GM12864 (cell line): ENCODE measurements around the gene KAZALD1.
A peak's percentile ranks its signal among the peaks of the same experiment; 100 is the strongest.

Source experiments
- DNase-seq: peaks from one replicate; pipeline ENCODE4 v3.0.0-alpha.2; 2011; ENCODE audit warnings: low read depth
- H3K4me3 ChIP-seq: 2 replicates; pipeline ENCODE4 v1.5.1; 2011; ENCODE audit warnings: mild to moderate bottlenecking, low read depth, low read length, control low read depth
- TF ChIP-seq, protein P1 (sequence below): IDR thresholded peaks from 2 replicates; pipeline ENCODE4 v1.5.1; 2011; ENCODE audit warnings: low read depth, mild to moderate bottlenecking, moderate library complexity, low read length, control low read depth, inconsistent platforms; ENCODE audit errors: missing control alignments

The KAZALD1 gene

GRCh38 chr10:101016814-101017213, 45.0 kb upstream of the KAZALD1 start:
- H3K4me3 ChIP-seq: no peak overlapping the region
- TF ChIP-seq, protein P1, sequence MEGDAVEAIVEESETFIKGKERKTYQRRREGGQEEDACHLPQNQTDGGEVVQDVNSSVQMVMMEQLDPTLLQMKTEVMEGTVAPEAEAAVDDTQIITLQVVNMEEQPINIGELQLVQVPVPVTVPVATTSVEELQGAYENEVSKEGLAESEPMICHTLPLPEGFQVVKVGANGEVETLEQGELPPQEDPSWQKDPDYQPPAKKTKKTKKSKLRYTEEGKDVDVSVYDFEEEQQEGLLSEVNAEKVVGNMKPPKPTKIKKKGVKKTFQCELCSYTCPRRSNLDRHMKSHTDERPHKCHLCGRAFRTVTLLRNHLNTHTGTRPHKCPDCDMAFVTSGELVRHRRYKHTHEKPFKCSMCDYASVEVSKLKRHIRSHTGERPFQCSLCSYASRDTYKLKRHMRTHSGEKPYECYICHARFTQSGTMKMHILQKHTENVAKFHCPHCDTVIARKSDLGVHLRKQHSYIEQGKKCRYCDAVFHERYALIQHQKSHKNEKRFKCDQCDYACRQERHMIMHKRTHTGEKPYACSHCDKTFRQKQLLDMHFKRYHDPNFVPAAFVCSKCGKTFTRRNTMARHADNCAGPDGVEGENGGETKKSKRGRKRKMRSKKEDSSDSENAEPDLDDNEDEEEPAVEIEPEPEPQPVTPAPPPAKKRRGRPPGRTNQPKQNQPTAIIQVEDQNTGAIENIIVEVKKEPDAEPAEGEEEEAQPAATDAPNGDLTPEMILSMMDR: no peak
- DNase-seq: no peak

GRCh38 chr10:101018118-101018599, 43.6 kb upstream of the KAZALD1 start:
- TF ChIP-seq, protein P1: no peak
- no peak overlapping the region for H3K4me3 ChIP-seq
- DNase-seq: no peak

- no peak overlapping the region for H3K4me3 ChIP-seq
- TF ChIP-seq, protein P1: peak; percentile 70
- DNase-seq: no peak
These were observed 43.0 kb upstream of the KAZALD1 start for GRCh38 chr10:101018600-101019439.

DNA sequence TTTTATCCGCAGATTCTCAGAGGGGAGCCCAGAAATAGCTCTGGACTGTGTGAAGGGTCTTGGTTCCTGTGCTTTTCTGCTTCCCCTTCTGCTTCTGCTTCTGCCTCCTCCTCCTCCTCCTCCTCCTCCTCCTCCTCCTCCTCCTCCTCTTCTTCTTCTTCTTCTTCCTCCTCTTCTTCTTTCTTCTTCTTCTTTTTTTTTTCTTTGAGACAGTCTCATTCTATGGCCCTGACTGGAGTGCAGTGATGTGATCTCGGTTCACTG, 42.4 kb upstream of the KAZALD1 start:
- DNase-seq: no peak
- H3K4me3 ChIP-seq: no peak overlapping the region
- TF ChIP-seq, protein P1: no peak

DNA sequence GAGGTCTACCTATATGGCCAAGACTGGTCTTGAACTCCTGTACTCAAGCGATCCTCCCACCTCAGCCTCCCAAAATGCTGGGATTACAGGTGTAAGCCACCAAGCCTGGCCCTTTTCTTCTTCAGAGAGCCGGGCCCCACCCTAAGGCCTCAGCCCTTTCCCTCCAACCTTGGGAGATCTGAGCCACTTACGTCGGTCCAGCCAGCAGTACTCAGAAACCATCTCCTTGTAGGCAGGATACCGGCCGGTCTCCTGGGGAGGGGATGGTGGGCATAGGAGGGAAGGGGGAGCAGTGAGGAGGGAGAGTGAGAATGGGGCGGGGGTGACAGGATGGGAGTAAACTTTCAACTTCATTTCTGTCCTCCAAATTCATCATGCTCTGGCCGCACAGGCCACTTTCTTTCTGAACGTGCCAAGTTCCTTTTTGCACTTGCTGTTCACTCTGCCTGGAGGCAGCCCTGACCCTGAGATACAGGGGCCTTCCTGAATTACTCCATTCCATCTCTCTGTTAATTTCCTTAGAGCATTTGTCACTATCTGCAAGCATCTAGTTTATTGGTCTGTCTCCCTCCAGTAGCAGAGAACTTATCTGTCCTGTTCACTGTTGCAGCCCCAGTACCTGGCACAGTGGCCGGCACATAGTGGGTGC, 41.2 kb upstream of the KAZALD1 start:
- no peak for DNase-seq
- TF ChIP-seq, protein P1: no peak
- no peak overlapping the region for H3K4me3 ChIP-seq

- no peak for DNase-seq
- TF ChIP-seq, protein P1: no peak
- no peak overlapping the region for H3K4me3 ChIP-seq
These were observed 40.5 kb upstream of the KAZALD1 start for GRCh38 chr10:101021239-101021638.
